Esophagus muscularis mucosa (tissue), 4 donors: ENCODE measurements around the gene LMBRD1. TPM values are rescaled to one million over a fixed set of nuclear protein-coding genes. Genes with fewer than 3 reads are reported as not detected.
A peak's percentile ranks its signal among the peaks of the same experiment; 100 is the strongest.

Experiments
- DNase-seq: peaks from one replicate; pipeline ENCODE4 v3.0.0-alpha.2; 2017; ENCODE audit errors: extremely low spot score
- H3K27ac ChIP-seq, 4 donors: fragments of 200-600 bp; sonication (generic); replicated peaks in 1 of 4; 1 replicate in 3 of 4; 2 replicates in 1 of 4; pipeline ENCODE4 v1.5.1; 2016 to 2019; ENCODE audit warnings: mild to moderate bottlenecking in 1 of 4
- H3K27me3 ChIP-seq, 4 donors: fragments of 200-600 bp; sonication (generic); one replicate each; pipeline versions ENCODE4 v1.5.1 to v1.6.0; 2016 to 2019
- H3K36me3 ChIP-seq, 4 donors: fragments of 200-600 bp; sonication (generic); one replicate each; pipeline ENCODE4 v1.5.1; 2016 to 2019
- H3K4me1 ChIP-seq, 4 donors: fragments of 200-600 bp; sonication (generic); one replicate each; pipeline ENCODE4 v1.5.1; 2016 to 2019
- H3K4me3 ChIP-seq, 4 donors: fragments of 200-600 bp; sonication (generic); 1 replicate in 2 of 4; 2 replicates in 2 of 4; pipeline ENCODE4 v1.5.1; 2016 to 2019; ENCODE audit warnings: mild to moderate bottlenecking in 4 of 4, moderate library complexity in 1 of 4
- H3K9me3 ChIP-seq, 4 donors: fragments of 200-600 bp; sonication (generic); 1 replicate in 3 of 4; 2 replicates in 1 of 4; pipeline ENCODE4 v1.5.1; 2016 to 2019
- CTCF ChIP-seq, 3 experiments: fragments of 200-600 bp in 2 of 3; fragments of 450-650 bp in 1 of 3; sonication (generic) in 2 of 3; IDR thresholded peaks; one replicate each; pipeline ENCODE4 v1.5.1; 2017 to 2019; ENCODE audit warnings: antibody characterized with exemption in 3 of 3, mild to moderate bottlenecking in 2 of 3, moderate library complexity in 1 of 3
- EP300 ChIP-seq: sonication (generic); formaldehyde crosslinking; IDR thresholded peaks from one replicate; pipeline ENCODE4 v1.6.1; 2017; ENCODE audit warnings: antibody characterized with exemption
- POLR2A ChIP-seq: fragments of 450-650 bp; IDR thresholded peaks from one replicate; pipeline ENCODE4 v1.6.1; 2017; ENCODE audit warnings: antibody characterized with exemption, moderate library complexity, mild to moderate bottlenecking, low read depth
- POLR2AphosphoS5 ChIP-seq, 2 donors: sonication (generic); formaldehyde crosslinking; IDR thresholded peaks; one replicate each; pipeline ENCODE4 v1.6.1; 2017; ENCODE audit warnings: antibody characterized with exemption in 2 of 2
- WGBS: methylation state at CpG from one replicate; pipeline ENCODE4 v1.1.5; 2018; 5-methylcytosine and 5-hydroxymethylcytosine counted together
- intact Hi-C: fragments of 100-400 bp; cut with DNase I; formaldehyde crosslinking; loops from one replicate; pipeline ENCODE4 v1.15.1; 2023
- total RNA-seq, 4 donors: library from RNA; depleted of rRNA; stranded (reverse); fragments of >200 nt; gene quantifications; one replicate each; pipeline versions ENCODE4 v1.1.0 to v1.2.1, GENCODE V29; 2016

Gene LMBRD1
- total RNA-seq, 4 donors from 2014 or later: 36.9 to 52.9 (median 49.5) TPM

- Histone ChIP-seq H3K4me3 (peak overlapping the region; percentile 68 to 81 (median 76)), H3K27ac (peak overlapping the region; percentile 86 to 98 (median 92)), H3K36me3 (no peaks in the 10 kb centered on the region), H3K9me3 (no peaks in the 10 kb centered on the region), H3K27me3 (no peaks in the 10 kb centered on the region), H3K4me1 (peaks cover 18 to 53% (median 45%) of the 10 kb centered on the region in 4 donors)
- intact Hi-C loops: loop anchor here (5.0 kb wide), 1 partner anchor 64 kb away; no protein-coding TSS in a partner anchor
- TF ChIP-seq CTCF (IDR thresholded peaks at IDR 0.05): no peak
- peak in 1 of 2 donors; percentile 27 for TF ChIP-seq POLR2AphosphoS5 (IDR thresholded peaks at IDR 0.05)
- 3% methylated on average over 18 of the region's 20 CpGs for WGBS
- no peak for DNase-seq
Measured at GRCh38 chr6:69796073-69796641, 653 bp downstream of the LMBRD1 start.

GRCh38 chr6:69795469-69796072 is 1.2 kb downstream of the LMBRD1 start:
- Histone ChIP-seq H3K9me3 (no peaks in the 10 kb centered on the region), H3K4me3 (peak overlapping the region; percentile 68 to 81 (median 76)), H3K4me1 (peaks cover 24 to 59% (median 51%) of the 10 kb centered on the region in 4 donors), H3K27ac (peak overlapping the region; percentile 86 to 98 (median 92)), H3K36me3 (no peaks in the 10 kb centered on the region), H3K27me3 (no peaks in the 10 kb centered on the region)
- no peak for TF ChIP-seq POLR2A
- TF ChIP-seq POLR2AphosphoS5 (IDR thresholded peaks at IDR 0.05): no peak
- TF ChIP-seq CTCF (IDR thresholded peaks at IDR 0.05): peak; percentile 12 to 29 (median 14)
- DNase-seq: no peak
- intact Hi-C loops: loop anchor here (5.0 kb wide), 1 partner anchor 63 kb away; no protein-coding TSS in a partner anchor
- WGBS: 17% methylated on average over 5 of the region's 5 CpGs

GRCh38 chr6:69792292-69792691 is 4.5 kb downstream of the LMBRD1 start:
- peaks cover 0 to 13% (median 5%) of the 10 kb centered on the region in 4 donors for H3K36me3 ChIP-seq
- TF ChIP-seq POLR2AphosphoS5 (IDR thresholded peaks at IDR 0.05) (no peak), CTCF (IDR thresholded peaks at IDR 0.05) (no peak), POLR2A (no peak), EP300 (no peak)
- peak overlapping the region; percentile 66 to 79 (median 74) for H3K27ac ChIP-seq
- no peak overlapping the region for H3K4me3 ChIP-seq
- H3K4me1 ChIP-seq: peaks cover 33 to 63% (median 54%) of the 10 kb centered on the region in 4 donors
- no peaks in the 10 kb centered on the region for H3K9me3 ChIP-seq
- H3K27me3 ChIP-seq: no peaks in the 10 kb centered on the region
- no peak for DNase-seq
- intact Hi-C loops: no loop called here

- Histone ChIP-seq H3K27ac (peak overlapping the region; percentile 66 to 79 (median 74)), H3K4me1 (peaks cover 33 to 66% (median 55%) of the 10 kb centered on the region in 4 donors), H3K36me3 (peaks cover 0 to 13% (median 5%) of the 10 kb centered on the region in 4 donors), H3K4me3 (no peak overlapping the region), H3K9me3 (no peaks in the 10 kb centered on the region), H3K27me3 (no peaks in the 10 kb centered on the region)
- intact Hi-C loops: no loop called here
- TF ChIP-seq CTCF (IDR thresholded peaks at IDR 0.05) (no peak), EP300 (no peak), POLR2AphosphoS5 (IDR thresholded peaks at IDR 0.05) (no peak), POLR2A (no peak)
- DNase-seq: no peak
- 43% methylated on average over 2 of the region's 2 CpGs for WGBS
Measured at GRCh38 chr6:69791065-69791471, 5.7 kb downstream of the LMBRD1 start.
